Heart left ventricle (tissue), 16 donors: ENCODE results near the gene OXSR1. TPM values are rescaled to one million over a fixed set of nuclear protein-coding genes. Genes with fewer than 3 reads are reported as not detected.
A peak's percentile ranks its signal among the peaks of the same experiment; 100 is the strongest.

Experiments
- ATAC-seq, 4 donors: fragments of 200-7000 bp; cut with Tn5 transposase; one replicate each; pipeline ENCODE4 v1.9.1; 2020 to 2022; ENCODE audit warnings: moderate library complexity in 4 of 4, mild to moderate bottlenecking in 3 of 4, moderate number of reproducible peaks in 1 of 4
- DNase-seq, 5 donors: peaks; one replicate each; pipeline ENCODE4 v3.0.0-alpha.2; 2020
- H3K27ac ChIP-seq, 12 donors: fragments of 200-600 bp; sonication (generic) in 4 of 12; one replicate each; pipeline versions ENCODE4 v1.5.0 to v1.8.0; 2016 to 2022; ENCODE audit warnings: mild to moderate bottlenecking in 2 of 12
- H3K27me3 ChIP-seq, 9 donors: fragments of 200-600 bp; sonication (generic) in 2 of 9; one replicate each; pipeline versions ENCODE4 v1.5.1 to v1.8.0; 2016 to 2022; ENCODE audit warnings: mild to moderate bottlenecking in 3 of 9
- H3K36me3 ChIP-seq, 9 donors: fragments of 200-600 bp; sonication (generic) in 2 of 9; one replicate each; pipeline versions ENCODE4 v1.5.0 to v1.8.0; 2018 to 2022; ENCODE audit warnings: mild to moderate bottlenecking in 2 of 9
- H3K4me1 ChIP-seq, 12 donors: fragments of 200-600 bp; sonication (generic) in 4 of 12; one replicate each; pipeline versions ENCODE4 v1.5.0 to v1.8.0; 2016 to 2022; ENCODE audit warnings: mild to moderate bottlenecking in 3 of 12
- H3K4me3 ChIP-seq, 12 donors: fragments of 200-600 bp; sonication (generic) in 4 of 12; one replicate each; pipeline versions ENCODE4 v1.5.0 to v1.8.0; 2017 to 2022; ENCODE audit warnings: mild to moderate bottlenecking in 9 of 12, moderate library complexity in 4 of 12
- H3K9me3 ChIP-seq, 12 donors: fragments of 200-600 bp; sonication (generic) in 4 of 12; one replicate each; pipeline versions ENCODE4 v1.5.0 to v1.8.0; 2016 to 2022; ENCODE audit warnings: mild to moderate bottlenecking in 1 of 12
- CTCF ChIP-seq, 12 donors: fragments of 200-600 bp; sonication (generic) in 4 of 12; IDR thresholded peaks; one replicate each; pipeline versions ENCODE4 v1.5.0 to v1.8.0; 2018 to 2022; ENCODE audit warnings: antibody characterized with exemption in 12 of 12, mild to moderate bottlenecking in 5 of 12
- POLR2A ChIP-seq, 2 donors: fragments of 450-650 bp; IDR thresholded peaks; one replicate each; pipeline ENCODE4 v1.6.1; 2017; ENCODE audit warnings: antibody characterized with exemption in 2 of 2, mild to moderate bottlenecking in 2 of 2, moderate library complexity in 2 of 2
- WGBS, 4 donors: extraction: QIAGEN DNeasy Blood & Tissue Kit in 2 of 4; methylation state at CpG; one replicate each; pipeline versions ENCODE4 v1.1.5 to v1.1.7; 2013 to 2018; 5-methylcytosine and 5-hydroxymethylcytosine counted together
- intact Hi-C, 10 donors: fragments of 100-400 bp; cut with DNase I; formaldehyde crosslinking; loops; one replicate each; pipeline versions ENCODE4 v1.11.1 to v1.14.2; 2022
- polyA plus RNA-seq, 2 donors: library from polyadenylated mRNA; stranded (reverse); fragments of 200-250 nt; gene quantifications; one replicate each; pipeline ENCODE4 v1.2.3, GENCODE V29; 2013
- total RNA-seq, 9 donors: library from RNA; depleted of rRNA in 2 of 9; stranded (reverse); fragments of >200 nt in 2 of 9; fragmentation: NEBNext Ultra II Directional in 3 of 9; extraction: Animal tissue kit (Norgen Biotek cat#: 25700) in 3 of 9; gene quantifications; one replicate each; pipeline versions ENCODE4 v1.1.0 to v1.2.4, GENCODE V29; 2016 to 2023
- donor health status: ischemic (EF 13 %, LVEDD 7.1; RV severe dilation, severe dysfunction).
- donor health status: healthy with polysubstance abuse.
- donor health status: DM: no; HTN: yes; CAD: no.
- donor health status: DM: no; HTN: no; CAD: no.
- donor health status: ischemic (EF 25% LVEDD 6.9; RV normal size, moderate dysfunction).
- donor health status: ischemic (EF 25% LVEDD 5.7; RV mildly dilated, moderate dysfunction).
- donor health status: healthy.
- donor health status: DM: yes; HTN: yes; CAD: no.
- donor health status: ischemic (EF 35%, LVEDD 5.7; RV mildly dilated, moderate dysfunction).
- donor health status: nonischemic (EF 11% LVEDD 7.7; RV severe dilation, severe dysfunction).
- donor health status: DM: yes; HTN: yes; CAD: no.
- donor health status: PGD.
- donor health status: ischemic (EF 29% LVEDD 5.4; RV normal size, mild dysfunction).
- donor health status: nonischemic (EF 23%, LVEDD 6.1; RV moderate dilation, normal function).

Gene OXSR1
- total and polyA plus RNA-seq, 11 donors, result 10.4 to 38.3 (median 31.7) TPM

DNA sequence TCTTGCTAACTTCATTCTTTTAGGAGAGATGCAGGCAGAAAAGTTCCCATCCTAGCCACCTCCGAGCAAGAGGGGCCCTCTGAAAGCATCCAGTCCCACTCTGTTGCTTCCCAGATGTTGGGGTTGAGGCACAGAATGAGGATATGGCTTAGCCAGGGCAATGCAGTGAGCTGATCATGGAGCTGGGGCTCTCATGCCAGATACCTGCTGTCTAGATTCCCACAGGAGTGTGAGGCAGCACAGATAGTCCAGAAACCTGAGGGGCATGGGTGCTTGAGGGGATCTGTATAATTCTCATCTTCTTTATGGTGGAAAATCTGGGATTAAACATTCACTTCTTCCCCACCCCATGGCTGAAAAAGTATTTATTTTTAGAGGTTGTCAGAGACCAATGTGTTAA is 101.5 kb downstream of the OXSR1 start:
- Histone ChIP-seq H3K4me3 (no peak overlapping the region), H3K36me3 (no peaks in the 10 kb centered on the region), H3K9me3 (no peaks in the 10 kb centered on the region), H3K4me1 (peaks cover 0 to 20% (median 0%) of the 10 kb centered on the region in 12 donors), H3K27ac (no peak overlapping the region), H3K27me3 (no peaks in the 10 kb centered on the region)
- ATAC-seq, result no peak
- intact Hi-C loops, result no loop called here
- no peak for DNase-seq
- TF ChIP-seq CTCF (IDR thresholded peaks at IDR 0.05), result no peak
- TF ChIP-seq POLR2A (IDR thresholded peaks at IDR 0.05), result no peak
- WGBS, 4 donors, result 97 to 100% (median 99%) methylated on average over 1 of the region's 1 CpG

GRCh38 chr3:38267662-38268061 is 102.3 kb downstream of the OXSR1 start:
- Histone ChIP-seq H3K36me3 (no peaks in the 10 kb centered on the region), H3K27me3 (no peaks in the 10 kb centered on the region), H3K4me1 (peaks cover 0 to 20% (median 0%) of the 10 kb centered on the region in 12 donors), H3K27ac (no peak overlapping the region), H3K4me3 (no peak overlapping the region), H3K9me3 (no peaks in the 10 kb centered on the region)
- intact Hi-C loops, result no loop called here
- ATAC-seq (no peak), DNase-seq (no peak)
- 69 to 83% (median 77%) methylated on average over 2 of the region's 2 CpGs for WGBS, 4 donors
- TF ChIP-seq CTCF (IDR thresholded peaks at IDR 0.05) (no peak), POLR2A (IDR thresholded peaks at IDR 0.05) (no peak)

GRCh38 chr3:38268087-38268486 is 102.8 kb downstream of the OXSR1 start:
- no peaks in the 10 kb centered on the region for H3K9me3 ChIP-seq
- ATAC-seq (no peak), DNase-seq (no peak)
- peaks cover 0 to 20% (median 0%) of the 10 kb centered on the region in 12 donors for H3K4me1 ChIP-seq
- no peaks in the 10 kb centered on the region for H3K36me3 ChIP-seq
- WGBS, 4 donors, result 73 to 78% (median 76%) methylated on average over 5 of the region's 5 CpGs
- H3K4me3 ChIP-seq, result peak overlapping the region in 1 of 12 donors; percentile 28
- TF ChIP-seq CTCF (IDR thresholded peaks at IDR 0.05), result no peak
- TF ChIP-seq POLR2A (IDR thresholded peaks at IDR 0.05), result no peak
- H3K27me3 ChIP-seq, result no peaks in the 10 kb centered on the region
- intact Hi-C loops, result no loop called here
- no peak overlapping the region for H3K27ac ChIP-seq

DNA sequence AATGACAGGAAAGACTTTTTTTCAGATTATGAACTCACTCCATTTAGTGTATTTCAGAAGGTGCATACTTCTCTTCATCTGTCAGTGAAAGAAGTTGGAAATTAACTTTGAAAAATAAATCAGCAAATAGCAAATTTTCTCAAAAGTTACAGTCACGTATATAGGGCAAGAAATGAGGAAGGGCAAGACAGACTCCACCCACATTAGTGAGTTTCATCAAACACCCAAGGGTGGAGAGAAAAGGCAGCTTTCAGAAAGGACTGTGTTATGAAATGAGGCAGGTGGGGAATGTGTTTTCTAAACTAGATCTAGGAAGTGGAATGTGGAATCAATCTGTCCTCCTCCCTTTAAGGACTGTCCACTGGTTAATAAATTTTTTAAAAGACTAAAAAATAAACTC is 103.2 kb downstream of the OXSR1 start:
- Histone ChIP-seq H3K9me3 (no peaks in the 10 kb centered on the region), H3K36me3 (no peaks in the 10 kb centered on the region), H3K27ac (no peak overlapping the region), H3K4me1 (peaks cover 0 to 20% (median 0%) of the 10 kb centered on the region in 12 donors), H3K4me3 (peak overlapping the region in 1 of 12 donors; percentile 28), H3K27me3 (no peaks in the 10 kb centered on the region)
- intact Hi-C loops, result no loop called here
- 71 to 85% (median 75%) methylated on average over 1 of the region's 1 CpG for WGBS, 4 donors
- TF ChIP-seq CTCF (IDR thresholded peaks at IDR 0.05), result no peak
- no peak for TF ChIP-seq POLR2A (IDR thresholded peaks at IDR 0.05)
- ATAC-seq (no peak), DNase-seq (no peak)
